Skin epidermis (tissue), 12 donors: ENCODE data around the gene PTPN12.
"Not testable (repeated sequence)": the region's sequence is repeated elsewhere in the genome, so short reads cannot be mapped to it uniquely, and the experiment has no call there.

Source experiments
- H3K27ac ChIP-seq, 21 experiments: fragments of 200-600 bp; sonication (generic) in 11 of 21; one replicate each; pipeline ENCODE4 v1.5.0; 2020; ENCODE audit warnings: mild to moderate bottlenecking in 3 of 21, inconsistent platforms in 2 of 21, moderate library complexity in 2 of 21
- H3K4me3 ChIP-seq, 7 experiments: fragments of 200-600 bp; sonication (generic) in 2 of 7; one replicate each; pipeline ENCODE4 v1.5.0; 2020; ENCODE audit warnings: inconsistent platforms in 2 of 7, mild to moderate bottlenecking in 2 of 7, moderate library complexity in 1 of 7

PTPN12 gene

DNA sequence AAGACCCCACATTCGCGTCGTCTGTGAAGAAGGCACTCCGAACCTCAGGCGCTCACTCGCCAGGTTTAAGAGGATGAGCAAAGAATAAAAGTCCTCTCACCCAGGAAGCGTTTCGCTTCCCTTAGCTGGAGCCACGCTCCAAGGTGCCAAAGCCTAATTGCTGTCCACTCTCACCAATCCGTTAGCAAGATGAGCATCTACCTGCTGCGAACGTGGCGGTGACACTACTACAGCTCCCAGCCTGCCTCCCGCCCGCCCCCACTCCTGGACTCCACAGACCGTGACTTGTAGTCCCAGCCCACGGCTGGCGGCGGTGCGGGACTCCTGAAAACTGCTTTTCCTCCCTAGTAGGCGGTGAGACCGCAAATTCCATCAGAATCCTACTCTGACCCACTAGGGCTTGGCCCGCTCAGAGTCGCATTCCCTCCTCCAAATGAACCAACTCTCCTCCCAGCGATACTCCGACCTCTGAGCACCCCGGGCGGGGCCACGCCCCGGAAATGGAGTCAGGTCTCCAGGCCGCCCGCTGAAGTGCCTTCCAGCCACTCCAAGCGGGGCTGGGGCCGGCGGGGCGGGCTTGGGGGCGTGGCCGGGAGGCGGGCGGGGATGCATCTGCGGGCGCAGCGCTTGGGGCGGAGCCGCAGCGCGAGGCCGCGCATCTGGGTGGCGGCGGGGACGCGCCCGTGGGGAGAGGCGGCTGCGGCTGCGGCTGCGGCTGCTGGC is 521 bp upstream of the PTPN12 start:
- peak overlapping the region; percentile 47 to 99 (median 96) for H3K27ac ChIP-seq
- peak overlapping the region; percentile 65 to 99 (median 82) for H3K4me3 ChIP-seq

DNA sequence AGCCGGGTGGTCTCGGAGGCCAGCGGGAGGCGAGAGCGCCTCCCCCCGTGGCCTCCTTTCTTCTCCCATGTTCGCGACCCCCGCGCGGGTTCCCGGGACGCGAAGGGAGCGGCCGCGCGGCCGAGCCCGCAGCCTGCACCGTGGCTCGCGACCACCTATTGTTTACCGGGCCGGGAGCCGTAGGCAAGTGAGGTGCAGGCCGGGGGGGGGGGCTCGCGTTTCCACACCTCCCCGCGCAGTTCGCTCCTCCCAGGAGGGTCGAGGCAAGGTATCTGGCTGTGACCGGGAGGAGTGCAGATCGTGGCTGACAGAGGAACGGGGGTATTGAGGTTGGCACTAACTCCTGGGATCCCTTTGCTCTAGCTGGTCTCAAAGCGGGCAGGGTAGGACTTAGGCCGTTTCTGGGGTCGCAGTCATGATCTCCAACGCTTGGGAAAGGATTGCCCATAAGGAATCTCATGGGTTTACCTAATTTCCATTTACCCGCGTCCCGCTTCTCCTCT is 734 bp downstream of the PTPN12 start:
- Histone ChIP-seq H3K27ac (peak overlapping the region; percentile 84 to 99 (median 96)), H3K4me3 (peak overlapping the region; percentile 65 to 99 (median 82))

DNA sequence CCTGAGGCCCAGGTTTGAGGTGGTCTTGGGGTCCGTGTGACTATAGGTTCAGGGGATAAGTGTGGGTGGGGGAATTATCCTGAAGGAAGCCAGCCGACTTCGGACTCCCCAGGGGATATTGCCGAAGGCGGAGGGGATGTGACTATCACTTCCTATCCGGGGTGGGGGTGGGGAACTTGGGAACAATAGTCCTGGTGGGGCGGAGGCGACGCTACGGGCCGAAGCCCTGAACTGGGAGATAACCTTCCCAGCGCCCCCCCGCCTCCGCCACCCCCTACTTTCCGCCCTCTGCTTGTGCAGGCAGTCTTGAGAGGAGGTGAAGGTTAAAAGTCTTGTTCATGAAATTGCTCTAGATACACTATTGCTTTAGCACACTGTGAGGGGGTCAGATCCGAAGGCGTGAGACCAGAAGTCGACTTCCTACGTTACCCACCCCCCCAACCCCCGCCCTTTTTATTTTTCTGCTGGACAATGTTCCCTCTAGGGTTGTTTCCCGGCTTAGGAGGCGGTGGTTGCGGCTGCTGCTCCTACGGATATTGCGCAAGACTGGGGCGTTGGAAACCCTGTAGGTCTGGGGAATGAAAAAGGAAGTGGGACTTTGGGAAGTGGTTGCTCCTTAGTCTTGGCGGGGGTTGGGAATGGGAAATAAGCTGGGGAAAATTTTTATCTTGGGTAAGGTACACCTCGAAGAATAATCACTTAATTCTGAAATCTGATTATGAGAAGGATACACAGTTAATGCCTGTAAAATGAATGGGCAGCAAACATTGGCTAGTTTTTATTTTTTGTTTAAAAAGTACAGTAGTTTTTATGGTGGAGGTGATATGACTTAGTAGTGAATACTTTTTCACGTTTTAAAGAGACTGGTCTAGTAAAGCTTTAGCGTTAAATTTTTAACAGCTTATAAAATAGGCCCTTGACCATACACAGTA is 1.5 kb downstream of the PTPN12 start:
- H3K4me3 ChIP-seq, result peak overlapping the region; percentile 65 to 99 (median 82)
- peak overlapping the region; percentile 84 to 99 (median 96) for H3K27ac ChIP-seq

DNA sequence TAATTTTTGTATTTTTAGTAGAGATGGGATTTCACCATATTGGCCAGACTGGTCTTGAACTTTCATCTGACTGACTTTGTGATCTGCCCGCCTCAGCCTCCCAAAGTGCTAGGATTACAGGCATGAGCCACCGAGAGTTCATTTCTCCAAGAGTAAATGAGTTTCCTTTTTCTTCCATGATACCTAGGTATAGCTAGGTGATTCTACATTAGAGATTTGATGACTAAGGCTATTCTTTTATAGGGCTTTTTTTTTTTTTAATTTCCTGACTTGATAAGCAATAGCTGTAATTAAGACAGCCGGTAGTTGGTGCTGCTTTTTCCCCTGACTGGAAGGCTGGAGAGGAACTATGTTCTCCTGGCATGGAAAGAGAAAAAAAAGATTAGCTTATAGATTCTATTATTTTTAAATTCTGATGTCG is 3.3 kb downstream of the PTPN12 start:
- no peak overlapping the region for H3K4me3 ChIP-seq
- peak overlapping the region in 2 of 21 experiments; percentile 18 to 64 for H3K27ac ChIP-seq

DNA sequence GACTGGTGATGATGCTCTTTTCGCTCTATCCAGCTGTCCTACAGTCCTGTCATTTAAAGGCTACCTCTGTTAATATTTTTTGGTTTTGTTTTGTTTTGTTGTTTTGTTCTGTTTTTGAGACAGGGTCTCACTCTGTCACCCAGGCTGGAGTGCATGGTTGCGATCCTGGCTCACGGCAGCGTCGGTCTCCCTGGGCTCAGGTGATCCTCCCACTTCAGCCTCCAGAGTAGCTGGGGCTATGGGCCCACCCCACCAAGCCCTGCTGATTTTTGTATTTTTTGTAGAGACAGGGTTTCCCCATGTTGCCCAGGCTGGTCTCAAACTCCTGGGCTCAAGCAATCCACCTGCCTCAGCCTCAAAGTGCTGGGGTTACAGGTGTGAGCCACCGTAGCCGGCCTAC is 3.9 kb downstream of the PTPN12 start:
- H3K27ac ChIP-seq, result peak overlapping the region in 2 of 21 experiments; percentile 13 to 23
- not testable (repeated sequence) for H3K4me3 ChIP-seq

DNA sequence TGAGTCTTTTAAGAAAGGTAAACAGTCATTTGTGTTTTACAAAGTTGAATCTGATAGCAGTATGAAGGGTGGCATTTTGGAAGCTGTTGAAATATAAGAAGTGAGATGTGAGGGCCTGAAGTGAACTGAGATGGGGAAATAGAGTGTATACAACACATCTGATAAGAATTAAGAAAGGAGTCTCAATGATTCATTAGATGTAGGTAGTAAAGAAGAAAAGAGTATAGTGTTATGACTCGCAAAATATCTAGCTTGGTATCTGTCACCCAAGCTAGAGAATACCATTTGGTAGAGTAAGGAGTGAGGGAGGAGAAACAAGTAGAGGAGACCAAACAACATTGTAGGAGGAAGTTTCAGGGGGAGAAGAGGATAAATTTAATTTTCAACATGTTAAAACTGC is 5.3 kb downstream of the PTPN12 start:
- H3K27ac ChIP-seq, result peak overlapping the region in 6 of 21 experiments; percentile 2 to 43 (median 12)
- no peak overlapping the region for H3K4me3 ChIP-seq

DNA sequence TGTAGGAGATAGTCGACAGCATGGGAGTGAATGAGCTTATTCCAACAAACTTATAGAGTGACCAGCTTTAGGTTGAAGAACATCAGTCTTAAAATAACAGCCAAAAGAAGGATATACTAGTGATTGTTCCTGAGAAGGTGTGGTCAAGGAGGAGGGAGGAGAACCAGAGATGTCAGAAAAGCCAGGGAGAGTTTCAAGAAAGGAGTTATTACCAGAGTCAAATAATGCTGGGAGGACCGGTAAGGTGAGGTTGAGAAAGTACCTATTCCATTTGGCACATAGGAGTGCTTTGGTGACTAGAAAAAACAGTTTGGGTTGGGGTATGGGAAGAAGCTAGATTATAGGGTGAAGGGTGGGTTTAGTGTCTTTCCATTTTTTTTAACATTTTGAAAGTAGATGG is 5.8 kb downstream of the PTPN12 start:
- Histone ChIP-seq H3K27ac (peak overlapping the region in 6 of 21 experiments; percentile 7 to 43 (median 20)), H3K4me3 (no peak overlapping the region)

DNA sequence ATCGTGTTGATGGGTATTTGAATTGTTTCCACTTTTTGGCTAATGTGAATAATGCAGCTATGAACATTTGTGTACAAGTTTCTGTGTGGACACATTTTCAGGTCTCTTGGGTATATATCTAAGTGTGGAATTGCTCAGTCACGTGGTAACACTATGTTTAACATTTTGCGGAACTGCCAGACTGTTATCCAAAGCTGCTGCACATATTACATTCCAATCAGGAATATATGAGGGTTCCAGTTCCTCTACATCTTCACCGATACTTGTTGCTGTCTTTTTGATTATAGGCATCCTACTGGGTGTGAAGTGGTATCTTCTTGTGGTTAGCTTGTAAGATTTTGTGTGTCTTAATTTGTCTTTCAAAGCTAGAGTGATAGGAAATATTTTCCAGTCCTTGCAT is 6.8 kb downstream of the PTPN12 start:
- H3K4me3 ChIP-seq, result no peak overlapping the region
- H3K27ac ChIP-seq, result peak overlapping the region in 1 of 21 experiments; percentile 20

DNA sequence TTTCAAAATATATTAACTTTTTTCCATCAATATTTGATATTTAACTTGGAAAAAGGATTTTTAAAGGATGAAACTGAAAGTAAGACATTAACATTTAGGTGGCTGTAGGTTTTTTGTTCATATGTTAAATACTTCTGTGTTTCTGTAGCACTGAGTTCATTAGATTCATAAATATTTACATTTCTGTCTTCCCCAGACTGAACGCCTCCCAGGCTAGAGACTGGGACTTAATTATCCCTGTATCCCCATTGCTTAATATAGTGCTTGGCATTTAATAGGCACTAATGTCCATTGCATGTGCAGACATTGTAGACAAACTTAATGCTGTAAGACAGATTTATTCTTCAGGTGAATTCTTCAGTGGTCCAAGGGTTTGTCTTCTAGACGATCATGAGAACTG is 7.4 kb downstream of the PTPN12 start:
- Histone ChIP-seq H3K27ac (peak overlapping the region in 1 of 21 experiments; percentile 20), H3K4me3 (no peak overlapping the region)

DNA sequence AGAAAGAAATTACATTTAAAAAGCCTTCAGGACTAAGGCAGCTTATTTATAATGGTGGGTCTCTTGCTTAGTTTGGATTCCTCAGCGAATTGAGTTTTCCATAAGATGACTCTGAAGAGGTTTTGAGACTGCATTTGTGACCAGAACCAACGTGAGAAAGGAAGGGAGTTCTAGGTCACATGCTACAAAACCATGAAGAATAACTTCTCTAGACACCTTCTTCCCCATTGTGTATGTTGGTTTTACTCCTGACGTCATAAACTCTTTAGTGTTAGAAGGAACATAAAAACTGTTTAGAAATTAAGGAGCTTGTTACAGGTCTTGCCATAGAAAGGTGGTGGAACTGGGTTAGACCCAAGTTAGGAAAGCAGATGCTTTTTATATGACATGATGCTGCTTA is 11.1 kb downstream of the PTPN12 start:
- H3K27ac ChIP-seq, result peak overlapping the region in 1 of 21 experiments; percentile 11
- no peak overlapping the region for H3K4me3 ChIP-seq

DNA sequence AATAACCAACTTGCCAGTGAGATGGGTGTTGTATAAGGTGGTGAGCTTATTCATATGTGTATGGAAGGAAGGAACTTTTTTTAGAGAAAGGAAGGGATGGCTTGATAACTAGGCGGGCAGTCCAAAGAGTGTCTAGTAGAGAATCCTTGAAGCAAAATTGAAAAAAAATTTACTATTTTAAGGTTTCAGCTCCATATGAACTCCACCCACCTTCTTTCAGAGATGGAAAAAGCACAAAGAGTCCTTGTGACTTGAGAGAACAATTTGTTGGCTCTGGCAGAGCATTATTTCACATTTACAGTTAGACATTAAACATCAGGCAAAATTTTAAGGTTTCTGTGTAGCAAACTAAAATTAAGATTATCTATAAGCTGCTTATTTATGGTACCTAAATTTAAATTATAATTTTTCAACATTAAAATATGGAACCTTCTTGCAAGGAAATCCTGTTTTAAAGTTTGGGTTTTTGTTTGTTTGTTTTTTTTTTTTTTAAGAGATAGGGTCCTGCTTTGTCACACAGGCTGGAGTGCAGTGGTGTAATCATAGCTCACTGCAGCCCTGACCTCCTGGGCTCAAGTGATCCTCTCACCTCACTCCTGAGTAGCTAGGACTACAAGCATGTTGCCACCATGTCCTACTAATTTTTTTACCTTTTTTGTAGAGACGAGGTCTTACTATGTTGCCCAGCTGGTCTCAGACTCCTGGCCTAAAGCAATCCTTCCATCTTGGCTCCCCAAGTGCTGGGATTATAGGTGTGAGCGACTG is 12.2 kb downstream of the PTPN12 start:
- H3K27ac ChIP-seq, result peak overlapping the region in 9 of 21 experiments; percentile 8 to 66 (median 42)
- H3K4me3 ChIP-seq, result no peak overlapping the region

DNA sequence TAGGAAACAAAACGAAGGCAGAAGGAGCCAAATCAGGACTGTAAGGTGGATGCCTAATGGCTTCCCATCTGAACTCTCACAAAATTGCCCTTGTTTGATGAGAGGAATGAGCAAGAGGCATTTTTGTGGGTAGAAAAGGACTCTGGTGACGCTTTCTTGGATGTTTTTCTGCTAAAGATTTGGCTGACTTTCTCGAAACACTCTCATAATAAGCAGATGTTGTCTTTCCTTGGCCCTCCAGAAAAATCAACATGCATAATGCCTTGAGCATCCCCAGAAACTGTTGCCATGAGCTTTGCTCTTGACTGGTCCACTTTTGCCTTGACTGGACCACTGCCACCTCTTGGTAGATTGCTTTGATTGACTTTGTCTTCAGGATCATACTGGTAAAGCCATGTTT is 13.5 kb downstream of the PTPN12 start:
- H3K27ac ChIP-seq, result peak overlapping the region in 3 of 21 experiments; percentile 3 to 66 (median 46)

DNA sequence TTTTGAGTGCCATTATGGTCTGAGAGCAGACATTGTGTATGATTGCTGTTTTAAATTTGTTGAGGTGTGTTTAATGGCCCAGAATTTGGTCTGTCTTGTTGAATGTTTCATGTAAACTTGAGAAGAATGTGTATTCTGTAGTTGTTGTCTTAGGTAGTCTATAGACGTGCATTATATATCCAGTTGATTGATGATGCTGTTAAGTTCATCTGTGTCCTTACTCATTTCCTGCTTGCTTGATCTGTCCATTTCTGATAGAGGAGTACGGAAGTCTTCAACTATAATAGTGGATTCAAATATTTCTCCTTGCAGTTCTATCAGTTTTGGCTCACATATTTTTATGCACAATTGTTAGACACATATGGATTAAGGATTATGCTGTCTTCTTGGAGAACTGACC is 16.0 kb downstream of the PTPN12 start:
- H3K4me3 ChIP-seq, result no peak overlapping the region
- H3K27ac ChIP-seq, result no peak overlapping the region

More for the DNA sequence above, 13.5 kb downstream of the PTPN12 start:
- no peak overlapping the region for H3K4me3 ChIP-seq

DNA sequence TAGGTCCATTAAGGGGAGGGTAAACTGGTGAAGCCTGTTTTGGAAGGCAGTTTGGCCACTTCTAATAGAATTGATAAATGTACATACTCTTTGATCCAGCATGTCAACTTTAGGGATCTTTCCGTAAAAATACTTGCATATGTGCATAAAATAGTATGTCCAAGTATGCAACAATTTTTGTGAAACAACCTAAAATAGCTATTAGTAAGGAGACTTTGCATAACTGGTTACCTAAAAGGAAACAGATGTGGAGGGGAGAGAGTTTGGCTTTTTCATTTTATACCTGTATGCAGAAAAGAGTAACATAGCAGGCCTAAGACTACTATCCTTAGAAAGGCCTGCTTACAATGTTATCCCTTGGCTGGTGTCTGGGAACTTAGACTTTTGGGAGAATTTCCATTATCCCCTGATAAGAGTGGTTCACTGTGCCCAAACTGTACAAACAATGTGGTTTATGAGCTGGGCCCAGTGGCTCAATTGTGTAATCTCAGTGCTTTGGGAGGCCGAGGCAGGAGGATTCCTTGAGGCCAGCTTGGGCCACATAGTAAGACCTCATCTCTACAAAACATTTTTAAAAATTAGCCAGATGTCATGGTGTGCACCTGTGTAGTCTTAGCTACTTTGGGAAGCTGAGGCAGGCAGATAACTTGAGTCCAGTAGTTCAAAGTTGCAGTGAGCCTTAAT is 21.3 kb downstream of the PTPN12 start:
- H3K27ac ChIP-seq, result no peak overlapping the region
- H3K4me3 ChIP-seq, result no peak overlapping the region

DNA sequence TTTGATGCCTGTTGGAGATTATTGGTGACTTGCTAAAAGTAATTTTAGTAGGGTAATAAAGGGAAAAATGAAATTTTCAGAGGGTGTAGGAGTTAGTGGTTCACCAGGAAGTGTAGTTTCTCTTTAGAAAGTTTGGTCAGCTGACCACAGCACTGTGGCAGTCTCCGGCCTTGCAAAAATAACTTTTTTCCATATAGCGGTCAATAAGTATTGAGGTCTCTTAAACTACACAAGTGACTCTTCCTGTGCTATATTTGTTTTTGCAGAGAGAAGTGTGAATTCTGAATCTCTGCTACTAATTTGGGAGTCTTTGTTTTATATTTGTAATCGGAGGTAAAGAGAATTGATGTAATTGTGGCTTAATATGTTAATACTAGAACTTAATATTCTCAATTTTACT is 24.3 kb downstream of the PTPN12 start:
- Histone ChIP-seq H3K27ac (no peak overlapping the region), H3K4me3 (no peak overlapping the region)

DNA sequence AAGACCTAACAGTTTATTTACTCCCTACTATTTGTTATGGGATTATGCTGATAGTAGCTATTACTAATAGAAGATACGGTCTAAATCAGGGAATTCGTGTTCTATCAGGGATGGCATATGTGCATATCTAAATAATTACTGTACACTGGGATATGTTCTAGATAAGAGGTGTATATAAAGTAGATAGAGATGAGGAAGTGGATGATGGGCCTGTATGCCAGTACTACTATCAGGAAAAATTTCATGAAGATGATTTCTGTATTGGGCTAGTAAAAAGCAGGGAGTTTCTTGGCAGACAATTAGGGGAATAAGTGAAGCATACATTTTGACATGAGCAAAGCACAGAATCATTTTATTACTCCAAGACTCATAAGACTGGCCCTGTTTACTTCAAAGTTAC is 26.2 kb downstream of the PTPN12 start:
- H3K4me3 ChIP-seq, result no peak overlapping the region
- H3K27ac ChIP-seq, result no peak overlapping the region

DNA sequence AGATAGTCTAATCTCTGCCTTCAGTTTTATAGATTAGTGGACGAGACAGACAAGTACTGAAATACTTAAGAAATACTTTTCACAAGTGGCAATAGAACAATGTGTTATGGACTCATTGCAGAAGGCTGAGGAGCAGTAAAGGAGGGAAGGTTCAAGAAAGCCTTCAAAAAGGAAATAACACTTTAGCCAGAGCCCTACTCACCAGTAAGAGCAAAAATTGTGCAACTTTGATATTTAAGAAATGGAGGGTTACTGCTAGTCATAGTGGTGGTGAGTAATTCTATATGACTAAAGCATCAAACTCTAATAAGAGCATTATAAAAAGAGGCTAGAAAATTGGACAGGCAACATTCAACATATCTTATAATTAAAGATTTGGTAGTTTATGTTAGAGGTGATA is 28.8 kb downstream of the PTPN12 start:
- Histone ChIP-seq H3K4me3 (no peak overlapping the region), H3K27ac (peak overlapping the region in 1 of 21 experiments; percentile 10)

DNA sequence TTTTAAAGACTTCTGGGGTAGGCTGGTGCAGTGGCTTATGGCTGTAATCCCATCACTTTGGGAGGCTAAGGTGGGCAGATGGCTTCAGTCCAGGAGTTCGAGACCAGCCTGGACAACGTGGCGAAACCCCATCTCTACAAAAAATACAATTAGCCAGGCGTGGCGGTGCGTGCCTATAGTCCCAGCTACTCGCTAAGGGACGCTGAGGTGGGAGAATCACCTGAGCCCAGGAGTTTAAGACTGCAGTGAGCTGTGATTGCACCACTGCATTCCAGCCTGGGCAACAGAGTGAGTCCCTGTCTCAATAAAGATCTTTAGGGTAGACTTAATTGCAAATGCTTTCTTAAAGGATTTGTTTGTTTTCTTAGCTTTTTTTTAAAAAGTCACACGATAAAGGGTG is 29.3 kb downstream of the PTPN12 start:
- Histone ChIP-seq H3K27ac (no peak overlapping the region), H3K4me3 (no peak overlapping the region)
